Upper lobe of right lung (tissue), 1 donor: ENCODE results near the gene GGT6. TPM values are rescaled to one million over a fixed set of nuclear protein-coding genes. Genes with fewer than 3 reads are reported as not detected.

Source experiments
- ATAC-seq: fragments of 200-7000 bp; cut with Tn5 transposase; one replicate; pipeline ENCODE4 v1.9.1; 2020; ENCODE audit warnings: mild to moderate bottlenecking, moderate library complexity
- DNase-seq: peaks from one replicate; pipeline ENCODE4 v3.0.0-alpha.2; 2020
- H3K27ac ChIP-seq: fragments of 200-600 bp; one replicate; pipeline ENCODE4 v1.8.0; 2022
- H3K27me3 ChIP-seq: fragments of 200-600 bp; one replicate; pipeline ENCODE4 v1.8.0; 2022; ENCODE audit warnings: mild to moderate bottlenecking
- H3K36me3 ChIP-seq: fragments of 200-600 bp; one replicate; pipeline ENCODE4 v1.8.0; 2022
- H3K4me1 ChIP-seq: fragments of 200-600 bp; one replicate; pipeline ENCODE4 v1.8.0; 2022
- H3K4me3 ChIP-seq: fragments of 200-600 bp; one replicate; pipeline ENCODE4 v1.8.0; 2022; ENCODE audit warnings: mild to moderate bottlenecking
- H3K9me3 ChIP-seq: fragments of 200-600 bp; one replicate; pipeline ENCODE4 v1.8.0; 2022
- intact Hi-C: fragments of 100-400 bp; cut with DNase I; formaldehyde crosslinking; loops from one replicate; pipeline ENCODE4 v1.11.0; 2022
- total RNA-seq: library from RNA; stranded (reverse); fragmentation: NEBNext Ultra II Directional; extraction: Animal tissue kit (Norgen Biotek cat#: 25700); gene quantifications from one replicate; pipeline ENCODE4 v1.2.1, GENCODE V29; 2021
- TF ChIP-seq, protein P1 (sequence below): fragments of 200-600 bp; IDR thresholded peaks from one replicate; pipeline ENCODE4 v1.8.0; 2022; ENCODE audit warnings: antibody characterized with exemption
- donor health status: DM: no; HTN: yes; CAD: no; lungs with severe emphysema.

GGT6 gene
- total RNA-seq, 1 donor from 2014 or later = 5.6 TPM

GRCh38 chr17:4516735-4517134 is 43.6 kb downstream of the GGT6 start:
- intact Hi-C loops = no loop called here
- Histone ChIP-seq H3K27me3 (no peaks in the 10 kb centered on the region), H3K36me3 (no peaks in the 10 kb centered on the region), H3K4me3 (no peak overlapping the region), H3K9me3 (no peaks in the 10 kb centered on the region), H3K27ac (no peak overlapping the region), H3K4me1 (peaks cover 68% of the 10 kb centered on the region)
- DNase-seq = no peak
- ATAC-seq = no peak
- TF ChIP-seq, protein P1, sequence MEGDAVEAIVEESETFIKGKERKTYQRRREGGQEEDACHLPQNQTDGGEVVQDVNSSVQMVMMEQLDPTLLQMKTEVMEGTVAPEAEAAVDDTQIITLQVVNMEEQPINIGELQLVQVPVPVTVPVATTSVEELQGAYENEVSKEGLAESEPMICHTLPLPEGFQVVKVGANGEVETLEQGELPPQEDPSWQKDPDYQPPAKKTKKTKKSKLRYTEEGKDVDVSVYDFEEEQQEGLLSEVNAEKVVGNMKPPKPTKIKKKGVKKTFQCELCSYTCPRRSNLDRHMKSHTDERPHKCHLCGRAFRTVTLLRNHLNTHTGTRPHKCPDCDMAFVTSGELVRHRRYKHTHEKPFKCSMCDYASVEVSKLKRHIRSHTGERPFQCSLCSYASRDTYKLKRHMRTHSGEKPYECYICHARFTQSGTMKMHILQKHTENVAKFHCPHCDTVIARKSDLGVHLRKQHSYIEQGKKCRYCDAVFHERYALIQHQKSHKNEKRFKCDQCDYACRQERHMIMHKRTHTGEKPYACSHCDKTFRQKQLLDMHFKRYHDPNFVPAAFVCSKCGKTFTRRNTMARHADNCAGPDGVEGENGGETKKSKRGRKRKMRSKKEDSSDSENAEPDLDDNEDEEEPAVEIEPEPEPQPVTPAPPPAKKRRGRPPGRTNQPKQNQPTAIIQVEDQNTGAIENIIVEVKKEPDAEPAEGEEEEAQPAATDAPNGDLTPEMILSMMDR = no peak

DNA sequence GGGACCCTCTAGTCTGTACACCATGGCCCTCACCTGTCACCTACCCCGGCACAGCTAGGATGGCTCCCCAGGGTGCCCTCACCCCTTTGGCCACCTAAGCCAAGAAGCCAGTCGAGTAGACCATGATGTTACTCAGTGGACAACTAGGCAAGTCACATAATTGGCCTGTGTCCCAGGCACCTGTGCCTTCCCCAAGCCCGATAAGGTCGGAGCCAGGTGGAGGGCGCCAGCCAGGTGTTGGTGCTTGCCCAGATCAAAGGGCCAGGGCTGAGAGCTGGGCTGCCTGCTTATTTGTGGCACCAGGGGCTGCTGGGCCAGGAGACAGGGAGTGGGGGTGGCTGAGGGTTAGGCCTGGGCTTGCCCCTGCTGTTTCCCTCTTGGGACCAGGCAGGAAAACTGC is 44.9 kb downstream of the GGT6 start:
- Histone ChIP-seq H3K27me3 (no peaks in the 10 kb centered on the region), H3K4me1 (peaks cover 69% of the 10 kb centered on the region), H3K9me3 (no peaks in the 10 kb centered on the region), H3K4me3 (no peak overlapping the region), H3K27ac (peak overlapping the region; percentile 76), H3K36me3 (no peaks in the 10 kb centered on the region)
- intact Hi-C loops = no loop called here
- peak; percentile 1 for ATAC-seq
- TF ChIP-seq, protein P1 = no peak
- no peak for DNase-seq

GRCh38 chr17:4514779-4515178 is 45.6 kb downstream of the GGT6 start:
- Histone ChIP-seq H3K27ac (peak overlapping the region; percentile 76), H3K4me1 (peaks cover 67% of the 10 kb centered on the region), H3K27me3 (no peaks in the 10 kb centered on the region), H3K36me3 (no peaks in the 10 kb centered on the region), H3K9me3 (no peaks in the 10 kb centered on the region), H3K4me3 (no peak overlapping the region)
- intact Hi-C loops = no loop called here
- TF ChIP-seq, protein P1 = no peak
- ATAC-seq (no peak), DNase-seq (no peak)

- Histone ChIP-seq H3K9me3 (no peaks in the 10 kb centered on the region), H3K27ac (peak overlapping the region; percentile 76), H3K4me3 (no peak overlapping the region), H3K36me3 (no peaks in the 10 kb centered on the region), H3K4me1 (peaks cover 67% of the 10 kb centered on the region), H3K27me3 (no peaks in the 10 kb centered on the region)
- TF ChIP-seq, protein P1 = no peak
- DNase-seq = peak; percentile 77
- peak; percentile 83 for ATAC-seq
- intact Hi-C loops = no loop called here
Observed at GRCh38 chr17:4514206-4514605, 46.2 kb downstream of the GGT6 start.

- Histone ChIP-seq H3K27ac (peak overlapping the region; percentile 76), H3K4me3 (no peak overlapping the region), H3K27me3 (no peaks in the 10 kb centered on the region), H3K4me1 (peaks cover 69% of the 10 kb centered on the region), H3K36me3 (no peaks in the 10 kb centered on the region), H3K9me3 (no peaks in the 10 kb centered on the region)
- ATAC-seq (peak; percentile 0), DNase-seq (no peak)
- TF ChIP-seq, protein P1 = no peak
- intact Hi-C loops = no loop called here
Observed at GRCh38 chr17:4513113-4514032, 47.0 kb downstream of the GGT6 start.
